Hepatocyte (in vitro differentiated cells): ENCODE results near the gene HTRA2. TPM values are rescaled to one million over a fixed set of nuclear protein-coding genes. Genes with fewer than 3 reads are reported as not detected.
A peak's percentile ranks its signal among the peaks of the same experiment; 100 is the strongest.

Experiments used
- DNase-seq: peaks from one replicate; pipeline ENCODE4 v3.0.0-alpha.2; 2016; ENCODE audit warnings: low spot score
- H2AFZ ChIP-seq: fragments of 200-600 bp; sonication (generic); 2 replicates; pipeline ENCODE4 v1.6.0; 2016; ENCODE audit warnings: antibody characterized with exemption, mild to moderate bottlenecking
- H3K27ac ChIP-seq: fragments of 200-600 bp; sonication (generic); 2 replicates; pipeline ENCODE4 v1.5.1; 2016; ENCODE audit warnings: mild to moderate bottlenecking
- H3K27me3 ChIP-seq: fragments of 200-600 bp; sonication (generic); 2 replicates; pipeline ENCODE4 v1.6.1; 2016
- H3K36me3 ChIP-seq: fragments of 200-600 bp; sonication (generic); replicated peaks from 2 replicates; pipeline ENCODE4 v1.5.1; 2016; ENCODE audit warnings: low read depth; ENCODE audit not compliant: insufficient read depth
- H3K4me1 ChIP-seq: fragments of 200-600 bp; sonication (generic); 2 replicates; pipeline ENCODE4 v1.5.1; 2016; ENCODE audit warnings: mild to moderate bottlenecking, moderate library complexity; ENCODE audit not compliant: insufficient read depth
- H3K4me2 ChIP-seq: fragments of 200-600 bp; sonication (generic); 2 replicates; pipeline ENCODE4 v1.6.0; 2016
- H3K4me3 ChIP-seq: fragments of 200-600 bp; sonication (generic); 2 replicates; pipeline ENCODE4 v1.5.1; 2016; ENCODE audit warnings: mild to moderate bottlenecking
- H3K79me2 ChIP-seq: fragments of 200-600 bp; sonication (generic); 2 replicates; pipeline ENCODE4 v1.6.0; 2017; ENCODE audit warnings: mild to moderate bottlenecking
- H3K9me2 ChIP-seq: fragments of 200-600 bp; sonication (generic); replicated peaks from 2 replicates; pipeline ENCODE4 v1.6.0; 2017; ENCODE audit warnings: mild to moderate bottlenecking; ENCODE audit not compliant: insufficient read depth
- H3K9me3 ChIP-seq: fragments of 200-600 bp; sonication (generic); 2 replicates; pipeline ENCODE4 v1.5.1; 2016; ENCODE audit warnings: low read depth, mild to moderate bottlenecking
- H4K20me1 ChIP-seq: fragments of 200-600 bp; sonication (generic); 2 replicates; pipeline ENCODE4 v1.6.0; 2016; ENCODE audit warnings: mild to moderate bottlenecking; ENCODE audit not compliant: insufficient read depth, poor library complexity, severe bottlenecking
- EZH2 ChIP-seq: fragments of 200-600 bp; sonication (generic); IDR thresholded peaks from 2 replicates; pipeline ENCODE4 v1.6.1; 2016; ENCODE audit warnings: antibody characterized with exemption, mild to moderate bottlenecking, borderline replicate concordance
- EZH2phosphoT487 ChIP-seq: fragments of 200-600 bp; sonication (generic); IDR thresholded peaks from one replicate; pipeline ENCODE4 v1.6.1; 2018; ENCODE audit warnings: antibody characterized with exemption, mild to moderate bottlenecking, low read depth, moderate library complexity; ENCODE audit not compliant: unreplicated experiment, severe bottlenecking
- WGBS: methylation state at CpG from one replicate; pipeline ENCODE4 v1.1.6; 2016; ENCODE audit warnings: low lambda C conversion rate; ENCODE audit errors: missing lambda C conversion rate; 5-methylcytosine and 5-hydroxymethylcytosine counted together
- polyA plus RNA-seq: library from polyadenylated mRNA; unstranded; fragments of >200 nt; fragmentation: Nextera tagmentation; extraction: Ambion mirVana; gene quantifications from 2 replicates; pipeline ENCODE4 v1.2.1, GENCODE V29; 2016
- total RNA-seq: library from RNA; depleted of rRNA; stranded (reverse); fragments of >200 nt; gene quantifications from 2 replicates; pipeline ENCODE4 v1.2.3, GENCODE V29; 2014
- TF ChIP-seq, protein P1 (sequence below): fragments of 200-600 bp; sonication (generic); IDR thresholded peaks from 2 replicates; pipeline ENCODE4 v1.5.1; 2016; ENCODE audit warnings: antibody characterized with exemption, mild to moderate bottlenecking; ENCODE audit not compliant: poor library complexity

The HTRA2 gene
- total and polyA plus RNA-seq, 2 experiments from 2014 or later, result 31.2 to 33.5 TPM

DNA sequence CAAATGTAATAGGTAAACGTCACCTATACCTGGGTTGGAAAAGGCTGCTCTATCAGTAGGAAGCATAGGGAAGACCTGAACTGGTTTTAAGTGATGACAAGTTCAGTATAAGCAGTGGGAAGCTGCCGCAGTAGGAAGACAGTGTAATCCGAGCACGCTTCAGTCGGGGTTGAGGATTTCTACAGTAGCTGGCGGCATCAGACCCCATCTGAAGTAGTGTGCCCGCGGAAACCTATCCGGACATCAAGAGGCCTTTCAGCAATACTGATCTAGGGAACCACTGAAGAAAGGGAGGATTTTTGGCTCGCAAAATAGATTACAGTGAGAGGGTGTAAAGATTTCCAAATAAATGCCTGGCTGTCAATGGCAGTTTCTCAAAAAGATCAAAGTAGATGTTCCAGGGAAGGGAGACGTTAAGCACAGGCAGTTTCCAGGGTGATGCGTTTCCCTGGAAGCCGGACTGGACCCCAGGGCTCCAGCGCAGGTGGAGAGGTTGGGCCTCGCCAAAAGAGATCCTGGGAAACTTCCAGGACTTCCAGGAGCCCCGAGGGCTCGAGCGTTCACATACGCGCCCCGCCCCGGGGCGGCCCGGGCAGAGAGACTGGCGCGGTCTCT is 18.7 kb downstream of the HTRA2 start:
- Histone ChIP-seq H3K27me3 (no peaks in the 10 kb centered on the region), H3K79me2 (no peaks in the 10 kb centered on the region), H3K4me3 (peak overlapping the region; percentile 49), H3K36me3 (no peaks in the 10 kb centered on the region), H2AFZ (peak overlapping the region; percentile 51), H3K9me2 (no peaks in the 10 kb centered on the region), H3K4me1 (peaks cover 9% of the 10 kb centered on the region), H3K9me3 (no peaks in the 10 kb centered on the region), H3K27ac (peak overlapping the region; percentile 5), H4K20me1 (no peaks in the 10 kb centered on the region), H3K4me2 (peak overlapping the region; percentile 99)
- 14% methylated on average over 21 of the region's 26 CpGs for WGBS
- DNase-seq, result no peak
- TF ChIP-seq EZH2 (no peak), EZH2phosphoT487 (no peak)
- TF ChIP-seq, protein P1, sequence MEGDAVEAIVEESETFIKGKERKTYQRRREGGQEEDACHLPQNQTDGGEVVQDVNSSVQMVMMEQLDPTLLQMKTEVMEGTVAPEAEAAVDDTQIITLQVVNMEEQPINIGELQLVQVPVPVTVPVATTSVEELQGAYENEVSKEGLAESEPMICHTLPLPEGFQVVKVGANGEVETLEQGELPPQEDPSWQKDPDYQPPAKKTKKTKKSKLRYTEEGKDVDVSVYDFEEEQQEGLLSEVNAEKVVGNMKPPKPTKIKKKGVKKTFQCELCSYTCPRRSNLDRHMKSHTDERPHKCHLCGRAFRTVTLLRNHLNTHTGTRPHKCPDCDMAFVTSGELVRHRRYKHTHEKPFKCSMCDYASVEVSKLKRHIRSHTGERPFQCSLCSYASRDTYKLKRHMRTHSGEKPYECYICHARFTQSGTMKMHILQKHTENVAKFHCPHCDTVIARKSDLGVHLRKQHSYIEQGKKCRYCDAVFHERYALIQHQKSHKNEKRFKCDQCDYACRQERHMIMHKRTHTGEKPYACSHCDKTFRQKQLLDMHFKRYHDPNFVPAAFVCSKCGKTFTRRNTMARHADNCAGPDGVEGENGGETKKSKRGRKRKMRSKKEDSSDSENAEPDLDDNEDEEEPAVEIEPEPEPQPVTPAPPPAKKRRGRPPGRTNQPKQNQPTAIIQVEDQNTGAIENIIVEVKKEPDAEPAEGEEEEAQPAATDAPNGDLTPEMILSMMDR, result no peak

- TF ChIP-seq EZH2 (no peak), EZH2phosphoT487 (no peak)
- TF ChIP-seq, protein P1, result no peak
- DNase-seq, result peak; percentile 87
- H3K27ac ChIP-seq, result peak overlapping the region; percentile 22
- 4% methylated on average over 80 of the region's 85 CpGs for WGBS
- no peaks in the 10 kb centered on the region for H3K36me3 ChIP-seq
- H3K9me2 ChIP-seq, result no peaks in the 10 kb centered on the region
- peaks cover 12% of the 10 kb centered on the region for H3K4me1 ChIP-seq
- H3K9me3 ChIP-seq, result no peaks in the 10 kb centered on the region
- peak overlapping the region; percentile 49 for H3K4me3 ChIP-seq
- H3K27me3 ChIP-seq, result no peaks in the 10 kb centered on the region
- H3K4me2 ChIP-seq, result peak overlapping the region; percentile 99
- H2AFZ ChIP-seq, result peak overlapping the region; percentile 51
- no peaks in the 10 kb centered on the region for H4K20me1 ChIP-seq
- no peaks in the 10 kb centered on the region for H3K79me2 ChIP-seq
Observed at GRCh38 chr2:74548900-74549826, 19.4 kb downstream of the HTRA2 start.

DNA sequence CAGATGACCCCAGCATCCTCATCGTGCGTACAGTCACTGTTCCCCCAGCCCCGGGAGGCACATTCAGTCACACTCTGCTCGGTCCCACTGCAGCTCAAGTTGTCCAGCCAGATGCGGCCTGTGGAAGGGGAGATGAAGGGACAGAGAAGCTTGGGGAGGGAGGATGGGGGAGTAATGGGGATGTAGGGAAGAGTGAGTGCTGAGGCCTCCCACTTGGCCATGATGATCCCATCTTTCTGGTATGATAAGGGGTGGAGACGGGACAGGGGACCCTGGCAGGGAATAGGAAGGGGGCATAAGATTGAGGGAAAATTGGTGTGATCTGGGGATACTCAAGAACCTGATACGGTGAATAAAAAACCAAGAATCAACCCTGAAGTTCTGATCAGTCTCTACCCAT is 20.5 kb downstream of the HTRA2 start:
- Histone ChIP-seq H4K20me1 (no peaks in the 10 kb centered on the region), H3K4me1 (peaks cover 14% of the 10 kb centered on the region), H3K27ac (no peak overlapping the region), H2AFZ (no peak overlapping the region), H3K9me3 (no peaks in the 10 kb centered on the region), H3K4me3 (no peak overlapping the region), H3K9me2 (no peaks in the 10 kb centered on the region), H3K27me3 (no peaks in the 10 kb centered on the region), H3K79me2 (no peaks in the 10 kb centered on the region), H3K36me3 (no peaks in the 10 kb centered on the region), H3K4me2 (no peak overlapping the region)
- WGBS, result 81% methylated on average over 7 of the region's 7 CpGs
- TF ChIP-seq EZH2 (no peak), EZH2phosphoT487 (no peak)
- TF ChIP-seq, protein P1, result no peak
- no peak for DNase-seq
